HG03064 (cell line): ENCODE data around the gene CEACAM21.
"Not testable (repeated sequence)": the region's sequence is repeated elsewhere in the genome, so short reads cannot be mapped to it uniquely, and the experiment has no call there.

Experiments
- ATAC-seq: cut with Tn5 transposase; IDR thresholded peaks from one replicate; pipeline ENCODE4 v1.9.1; 2021; ENCODE audit warnings: low read depth; ENCODE audit not compliant: unreplicated experiment

CEACAM21 gene

DNA sequence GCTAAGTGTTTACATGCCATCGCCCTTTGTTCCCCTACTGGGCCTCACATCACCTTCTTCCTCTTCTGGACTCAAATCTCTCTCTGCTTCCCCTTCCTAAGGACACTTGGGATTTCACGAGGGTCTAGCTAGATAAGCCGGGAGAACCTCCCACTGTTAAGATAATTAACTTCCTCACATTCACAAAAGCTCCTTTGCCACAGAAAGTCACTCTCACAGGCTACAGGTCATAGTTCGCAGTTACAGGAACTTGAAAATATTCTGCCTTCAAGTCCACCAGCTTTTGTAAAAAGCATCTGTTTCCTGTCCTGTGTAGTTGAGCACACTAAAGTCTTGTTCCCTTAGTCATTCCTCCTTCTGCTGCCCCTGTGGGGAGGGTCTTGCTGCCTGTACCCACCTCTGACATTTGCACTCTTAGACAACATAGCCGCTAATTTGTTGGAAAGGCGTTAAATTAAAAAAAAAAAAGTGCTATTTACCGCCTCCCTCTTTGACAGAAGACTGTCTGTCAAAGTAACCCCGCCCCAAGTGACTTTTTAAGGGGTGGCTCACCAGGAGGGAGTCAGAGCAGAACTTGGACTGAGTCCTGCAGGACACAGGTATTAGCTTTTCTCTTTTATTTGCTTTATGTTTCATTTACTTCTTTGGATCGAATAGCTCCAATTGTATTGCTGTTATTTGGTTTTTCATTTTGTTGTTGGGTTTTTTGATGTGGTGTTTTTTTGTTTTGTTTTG, 26.8 kb upstream of the CEACAM21 start:
- no peak for ATAC-seq

GRCh38 chr19:41549884-41550283, 26.1 kb upstream of the CEACAM21 start:
- no peak for ATAC-seq

DNA sequence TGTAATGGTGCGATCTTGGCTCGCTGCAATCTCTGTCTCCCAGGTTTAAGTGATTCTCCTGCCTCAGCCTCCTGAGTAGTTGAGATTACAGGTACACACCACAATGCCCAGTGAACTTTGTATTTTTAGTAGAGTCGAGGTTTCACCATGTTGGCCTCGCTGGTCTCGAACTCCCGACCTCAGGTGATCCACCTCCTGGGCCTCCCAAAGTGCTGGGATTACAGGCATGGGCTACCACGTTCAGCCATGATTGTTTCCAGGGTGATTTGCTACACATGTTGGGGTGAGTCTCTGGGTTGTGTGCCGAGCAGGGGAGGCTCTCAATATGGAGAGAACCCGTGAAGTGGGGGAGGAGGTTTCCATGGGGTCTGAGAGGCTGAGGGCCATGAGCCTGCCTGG, 24.8 kb upstream of the CEACAM21 start:
- ATAC-seq, result no peak

DNA sequence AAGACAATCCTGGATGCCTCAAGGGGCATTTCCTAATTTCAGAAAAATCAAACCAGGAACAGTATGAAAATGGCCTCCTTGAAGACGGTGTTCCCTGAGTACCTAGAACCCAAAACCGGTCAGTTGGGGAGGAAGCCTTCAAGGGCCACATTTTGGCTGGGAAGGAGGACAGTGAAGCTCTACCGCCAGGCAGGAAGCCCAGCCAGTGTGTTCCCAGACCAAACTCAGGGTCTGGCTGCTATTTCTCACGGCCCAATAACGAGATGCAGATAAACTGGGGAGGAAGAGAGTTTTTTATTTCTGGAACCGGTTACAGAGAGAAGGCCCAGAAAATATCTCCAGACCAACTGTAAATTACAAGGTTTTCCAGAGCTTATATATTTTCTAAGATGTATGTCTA, 24.3 kb upstream of the CEACAM21 start:
- ATAC-seq, result no peak

- ATAC-seq, result no peak
Observed at GRCh38 chr19:41552558-41552957, 23.4 kb upstream of the CEACAM21 start.

GRCh38 chr19:41553804-41554203, 22.2 kb upstream of the CEACAM21 start:
- no peak for ATAC-seq

DNA sequence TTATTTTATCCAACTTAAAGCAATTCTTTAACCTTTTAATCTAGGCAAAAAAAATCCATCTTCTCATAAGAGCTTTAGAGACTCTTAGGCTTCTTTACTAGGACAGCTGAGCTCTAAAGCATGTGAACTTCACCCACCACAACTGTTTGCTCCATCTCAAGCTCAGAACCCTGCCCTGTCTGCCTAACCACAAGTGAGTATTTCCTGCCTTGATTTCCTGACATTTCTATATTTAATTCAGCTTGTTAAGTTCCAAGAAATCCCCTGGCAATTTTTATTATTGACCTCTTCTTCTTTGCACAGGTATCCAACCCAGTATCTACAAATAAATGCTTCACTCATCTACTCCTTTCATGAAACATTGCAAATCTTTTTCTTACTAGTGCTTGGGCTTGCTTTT, 21.1 kb upstream of the CEACAM21 start:
- no peak for ATAC-seq

- no peak for ATAC-seq
Observed at GRCh38 chr19:41555748-41556147, 20.2 kb upstream of the CEACAM21 start.

- ATAC-seq, result no peak
Observed at GRCh38 chr19:41563854-41564514, 12.0 kb upstream of the CEACAM21 start.

- ATAC-seq, result no peak
Observed at GRCh38 chr19:41564515-41565378, 11.2 kb upstream of the CEACAM21 start.

DNA sequence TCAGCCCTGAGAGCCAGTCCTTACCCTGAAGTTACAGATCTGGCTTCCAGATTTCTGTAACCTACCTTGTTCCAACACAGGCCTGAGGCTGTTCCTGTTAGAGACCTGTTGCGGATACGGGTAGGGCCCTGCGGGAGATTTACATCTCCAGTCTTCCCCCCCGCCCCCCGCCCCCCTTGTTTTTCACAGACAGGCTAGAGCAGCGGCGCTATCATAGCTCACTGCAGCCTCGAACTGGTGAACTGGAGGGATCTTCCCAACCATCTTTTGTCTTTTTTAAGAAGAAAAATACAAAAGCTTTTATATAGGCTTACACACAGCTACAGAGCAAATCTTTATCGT, 10.6 kb upstream of the CEACAM21 start:
- ATAC-seq, result no peak

- ATAC-seq, result no peak
Observed at GRCh38 chr19:41566001-41566400, 10.0 kb upstream of the CEACAM21 start.

DNA sequence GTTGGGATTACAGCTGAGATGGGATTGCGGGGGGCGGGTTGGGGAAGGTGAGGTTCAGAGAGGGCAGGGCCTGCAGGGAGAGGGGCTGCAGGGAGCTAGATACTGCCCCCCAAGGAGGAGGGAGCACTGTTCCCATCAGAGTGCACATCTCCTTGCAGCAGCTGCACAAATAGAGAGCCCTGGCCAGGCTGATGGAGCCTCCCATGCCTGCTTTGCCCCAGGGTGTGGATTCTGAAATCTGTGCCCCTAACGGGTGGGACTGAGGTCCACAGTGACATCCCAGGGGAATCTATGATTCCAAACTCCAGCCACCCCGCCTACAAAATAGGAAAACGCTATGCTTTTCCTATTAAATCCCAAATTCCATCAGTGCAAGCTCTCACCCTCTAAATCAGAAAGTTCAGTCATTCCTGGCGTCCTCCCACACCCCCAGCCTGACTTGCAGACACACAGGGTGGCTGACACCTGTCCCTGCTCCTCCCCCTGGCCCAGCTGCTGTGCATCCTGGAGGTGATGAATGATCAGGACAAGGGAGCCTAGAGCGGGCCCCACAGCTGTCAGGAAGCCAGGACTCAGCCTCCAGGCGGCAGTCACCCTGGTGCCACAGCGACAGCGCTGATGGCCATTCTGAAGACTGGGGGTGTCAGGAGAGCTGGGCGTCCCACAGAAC, 6.3 kb upstream of the CEACAM21 start:
- no peak for ATAC-seq

GRCh38 chr19:41570179-41570578, 5.8 kb upstream of the CEACAM21 start:
- ATAC-seq, result no peak

GRCh38 chr19:41570639-41571112, 5.3 kb upstream of the CEACAM21 start:
- ATAC-seq, result no peak

DNA sequence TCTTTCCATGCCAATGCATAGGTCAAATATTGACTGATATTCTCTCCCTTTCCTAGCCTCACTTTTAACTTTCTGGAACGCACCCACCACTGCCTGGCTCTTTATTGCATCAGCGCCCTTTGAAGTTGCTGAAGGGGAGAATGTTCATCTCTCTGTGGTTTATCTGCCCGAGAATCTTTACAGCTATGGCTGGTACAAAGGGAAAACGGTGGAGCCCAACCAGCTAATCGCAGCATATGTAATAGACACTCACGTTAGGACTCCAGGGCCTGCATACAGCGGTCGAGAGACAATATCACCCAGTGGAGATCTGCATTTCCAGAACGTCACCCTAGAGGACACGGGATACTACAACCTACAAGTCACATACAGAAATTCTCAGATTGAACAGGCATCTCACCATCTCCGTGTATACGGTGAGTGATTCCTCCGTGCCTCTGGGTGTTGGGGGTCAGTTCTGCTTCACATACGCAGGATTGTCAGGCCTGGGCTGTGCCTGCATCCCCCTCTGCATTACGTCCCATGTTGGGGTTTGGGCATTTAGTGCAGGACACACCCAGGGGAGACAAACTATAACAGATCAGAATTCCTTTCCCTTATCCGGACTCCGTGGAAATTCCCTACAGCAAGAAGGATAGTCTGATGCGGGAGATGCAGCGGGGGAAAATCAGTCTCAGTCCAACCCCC, 1.3 kb downstream of the CEACAM21 start:
- no peak for ATAC-seq

GRCh38 chr19:41577833-41578232, 1.9 kb downstream of the CEACAM21 start:
- ATAC-seq, result no peak

GRCh38 chr19:41578886-41579285, 2.9 kb downstream of the CEACAM21 start:
- ATAC-seq, result no peak

GRCh38 chr19:41581068-41581467, 5.1 kb downstream of the CEACAM21 start:
- not testable (repeated sequence) for ATAC-seq

GRCh38 chr19:41582577-41583182, 6.7 kb downstream of the CEACAM21 start:
- not testable (repeated sequence) for ATAC-seq
